ENCODE results near the gene POLR2B.
"Not testable (repeated sequence)": the region's sequence is repeated elsewhere in the genome, so short reads cannot be mapped to it uniquely, and the experiment has no call there.

POLR2B gene

DNA sequence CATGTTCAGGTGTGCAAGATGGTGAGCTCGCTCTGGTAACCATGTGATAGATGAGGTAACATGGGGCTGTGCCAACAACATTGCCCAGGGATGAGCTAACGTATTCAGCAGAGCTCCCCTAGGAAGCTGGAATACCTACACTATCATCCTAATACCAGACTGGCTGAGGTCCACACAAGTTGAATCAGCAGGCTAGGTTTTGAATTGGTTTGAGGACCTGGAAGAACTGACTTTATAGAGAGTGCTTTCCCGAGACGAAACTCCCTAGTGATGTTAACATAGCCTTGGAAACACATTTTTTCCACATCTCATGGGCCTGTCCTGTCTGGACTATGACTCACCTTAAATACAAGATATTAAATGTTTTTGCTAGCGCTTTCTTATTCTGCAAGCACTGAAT lies 74.8 kb downstream of the POLR2B start:
- DNase-seq (ENCODE audit: low read depth), result no peak

DNA sequence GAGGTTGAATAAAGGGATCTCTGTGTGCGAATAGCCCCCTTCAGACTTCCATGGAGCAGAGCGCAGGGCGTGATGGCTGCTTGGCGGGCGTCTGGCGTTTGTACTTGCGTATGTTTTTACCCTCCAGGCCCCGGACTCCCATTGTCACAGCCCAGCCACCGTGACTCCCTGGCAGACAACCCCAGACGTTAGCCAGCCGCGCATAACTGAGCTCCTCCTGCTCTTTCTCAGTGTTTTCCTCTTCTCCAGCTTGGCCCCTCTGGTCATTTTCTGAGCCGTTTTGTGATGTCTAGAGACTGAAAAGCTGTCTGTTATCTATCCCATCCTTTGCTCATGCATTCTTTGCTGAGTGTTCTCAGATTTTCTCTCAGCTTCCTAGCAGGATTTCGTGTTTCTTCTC lies 77.2 kb downstream of the POLR2B start:
- no peak for DNase-seq (ENCODE audit: low read depth)

GRCh38 chr4:57059890-57060716 lies 81.4 kb downstream of the POLR2B start:
- no peak for DNase-seq (ENCODE audit: low read depth)

- DNase-seq (ENCODE audit: low read depth), result not testable (repeated sequence)
Measured at GRCh38 chr4:57060717-57061067, 82.0 kb downstream of the POLR2B start.

DNA sequence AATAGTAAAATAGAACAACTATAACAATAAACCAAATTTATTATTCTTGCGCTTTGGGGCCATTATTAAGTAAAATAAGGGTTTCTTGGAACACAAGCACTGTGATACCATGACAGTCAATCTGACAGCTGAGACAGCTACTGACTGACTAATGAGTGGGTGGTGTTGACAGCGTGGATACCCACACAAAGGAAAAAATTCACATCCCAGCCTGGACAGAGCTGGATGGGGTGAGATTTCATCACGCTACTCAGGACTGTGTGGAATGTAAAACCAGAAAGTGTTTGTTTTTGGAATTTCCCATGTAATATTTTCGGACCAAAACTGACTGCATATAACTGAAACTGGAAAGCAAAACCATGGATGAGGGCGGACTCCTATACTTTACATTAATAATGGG lies 82.7 kb downstream of the POLR2B start:
- DNase-seq (ENCODE audit: low read depth), result no peak

DNA sequence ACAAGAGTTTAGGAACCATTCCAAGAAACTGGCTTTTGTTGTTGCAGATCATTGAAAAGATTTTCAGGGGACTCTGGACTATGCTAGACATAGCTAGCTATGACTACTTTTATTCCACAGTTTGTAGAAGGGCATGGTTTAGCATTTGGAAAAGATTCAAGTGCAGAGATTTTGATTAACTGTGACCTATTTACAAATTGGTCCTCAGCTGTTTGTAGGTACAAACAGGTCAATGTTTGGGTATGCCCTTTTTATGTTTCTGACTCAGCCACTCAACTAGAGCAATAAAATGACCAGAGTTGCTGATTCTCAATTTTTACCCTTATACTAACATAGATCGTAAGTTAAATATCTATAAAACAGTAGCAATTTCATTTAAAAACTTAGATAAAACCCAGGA lies 84.8 kb downstream of the POLR2B start:
- no peak for DNase-seq (ENCODE audit: low read depth)

GRCh38 chr4:57064120-57064519 lies 85.4 kb downstream of the POLR2B start:
- DNase-seq (ENCODE audit: low read depth), result no peak

DNA sequence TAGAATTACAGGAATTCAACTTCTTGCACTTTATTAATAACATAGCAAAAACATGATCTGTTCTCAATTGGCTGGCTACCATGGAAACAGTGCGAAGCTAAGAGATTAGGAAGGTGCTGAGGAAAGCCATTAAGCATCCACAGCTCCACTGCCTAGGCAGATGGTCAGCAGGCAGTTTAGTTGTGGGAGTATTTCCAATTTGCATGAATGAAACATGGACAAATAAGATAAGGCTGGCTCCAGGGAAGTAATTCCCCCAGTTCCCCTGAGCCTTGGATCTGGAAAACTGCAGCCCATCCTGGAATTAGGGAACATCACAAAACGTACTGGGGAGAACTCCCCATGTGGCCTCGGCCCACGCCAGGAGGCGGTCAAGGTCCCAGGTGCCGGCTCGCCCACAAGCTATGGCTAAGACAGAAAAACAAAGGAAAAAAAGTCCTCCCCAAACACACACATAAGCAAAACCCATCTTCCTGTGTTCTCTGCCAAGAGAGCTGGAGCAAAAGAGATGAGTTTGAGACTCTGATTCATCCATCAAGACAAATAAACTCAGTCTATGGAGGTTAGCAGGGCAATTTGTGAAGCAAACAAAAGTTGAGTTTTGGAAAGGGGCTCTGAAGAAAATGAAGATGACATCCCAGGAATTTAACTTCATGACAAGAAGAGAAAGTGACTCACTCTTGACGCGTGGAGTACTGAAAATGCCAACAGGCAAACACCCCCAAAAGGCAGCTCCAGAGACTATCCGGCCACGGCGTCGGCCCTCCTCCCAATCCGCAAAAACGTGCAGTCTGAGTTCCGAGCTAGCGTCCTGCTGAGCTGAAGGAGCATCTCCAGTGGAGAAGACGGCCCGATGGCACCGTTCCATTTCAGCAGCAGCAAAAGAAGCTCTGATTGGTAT lies 86.4 kb downstream of the POLR2B start:
- DNase-seq (ENCODE audit: low read depth), result no peak

DNA sequence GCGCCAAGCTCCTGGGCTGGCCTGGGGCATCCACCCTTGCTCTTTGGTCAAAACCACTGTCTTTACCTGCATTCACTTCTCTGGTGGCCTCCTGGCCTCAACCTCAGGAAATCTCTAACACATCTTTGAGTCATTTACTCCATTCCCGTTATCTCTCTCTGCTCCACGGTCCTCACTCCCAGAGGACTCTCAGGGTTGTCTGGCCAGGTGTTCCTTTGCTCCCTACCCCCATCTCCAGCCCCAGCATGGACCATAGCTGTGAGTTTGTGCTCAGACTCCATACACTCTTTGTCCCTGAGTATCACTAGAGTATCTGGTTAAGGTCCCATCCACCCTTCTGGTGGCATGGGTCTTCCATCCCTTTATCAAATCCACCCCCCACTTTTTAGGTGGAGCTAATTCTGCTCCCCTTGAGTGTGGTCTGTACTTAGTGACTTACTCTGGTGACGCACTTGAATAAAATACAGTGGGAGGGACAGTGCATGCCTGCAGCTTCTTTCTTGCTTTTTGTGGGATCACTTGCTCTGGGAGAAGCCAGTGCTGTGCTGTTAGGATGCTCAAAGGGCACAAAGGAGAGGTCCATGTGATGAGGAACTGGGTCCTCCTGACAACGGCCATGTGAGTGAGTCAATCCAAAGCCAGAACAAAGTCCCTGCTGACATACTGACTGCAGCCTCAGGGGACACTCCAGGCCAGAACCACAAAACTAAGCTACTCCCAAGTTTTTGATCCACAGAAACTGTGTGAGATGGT lies 87.2 kb downstream of the POLR2B start:
- DNase-seq (ENCODE audit: low read depth), result no peak

- DNase-seq (ENCODE audit: low read depth), result no peak
Measured at GRCh38 chr4:57068237-57068981, 89.7 kb downstream of the POLR2B start.

DNA sequence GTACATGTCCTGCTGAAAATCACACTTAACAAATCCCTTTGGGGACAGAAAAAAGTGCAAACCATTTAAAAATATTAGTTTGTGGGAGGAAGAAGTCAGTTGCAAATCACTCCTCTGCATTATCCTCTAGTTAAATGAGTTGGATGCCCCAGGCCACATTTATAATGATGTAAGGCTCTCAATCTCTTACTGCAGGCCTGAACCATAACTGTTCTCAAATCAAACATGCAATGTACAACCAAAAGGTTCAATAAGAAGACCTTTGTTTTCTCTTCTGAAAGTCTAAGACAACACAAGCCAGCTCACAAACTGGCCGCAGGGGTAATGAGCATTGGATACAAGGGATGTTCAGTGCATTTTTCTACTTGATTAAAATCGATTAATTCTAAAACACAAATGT lies 91.8 kb downstream of the POLR2B start:
- DNase-seq (ENCODE audit: low read depth), result no peak

GRCh38 chr4:57071326-57071725 lies 92.6 kb downstream of the POLR2B start:
- DNase-seq (ENCODE audit: low read depth), result no peak

DNA sequence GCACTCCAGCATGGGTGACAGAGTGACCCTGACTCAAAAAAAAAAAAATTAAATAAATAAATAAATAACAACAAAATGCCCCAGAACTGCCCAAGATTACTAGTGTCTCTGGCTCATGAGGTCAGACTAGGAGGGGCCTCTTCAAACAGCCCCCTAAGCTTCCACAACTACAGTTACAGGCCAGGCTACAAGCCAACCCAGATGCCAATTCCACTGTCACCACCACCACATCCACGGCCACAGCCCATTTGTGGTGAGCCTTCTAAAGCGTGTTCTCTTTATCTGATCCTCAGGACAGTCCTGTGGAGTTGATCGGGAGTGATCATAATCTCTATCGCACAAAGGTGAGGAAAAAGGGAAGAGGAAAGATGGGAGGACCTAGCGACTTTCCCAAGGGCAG lies 94.9 kb downstream of the POLR2B start:
- no peak for DNase-seq (ENCODE audit: low read depth)

- DNase-seq (ENCODE audit: low read depth), result no peak
Measured at GRCh38 chr4:57074744-57075143, 96.0 kb downstream of the POLR2B start.

GRCh38 chr4:57075367-57075766 lies 96.7 kb downstream of the POLR2B start:
- DNase-seq (ENCODE audit: low read depth), result no peak

DNA sequence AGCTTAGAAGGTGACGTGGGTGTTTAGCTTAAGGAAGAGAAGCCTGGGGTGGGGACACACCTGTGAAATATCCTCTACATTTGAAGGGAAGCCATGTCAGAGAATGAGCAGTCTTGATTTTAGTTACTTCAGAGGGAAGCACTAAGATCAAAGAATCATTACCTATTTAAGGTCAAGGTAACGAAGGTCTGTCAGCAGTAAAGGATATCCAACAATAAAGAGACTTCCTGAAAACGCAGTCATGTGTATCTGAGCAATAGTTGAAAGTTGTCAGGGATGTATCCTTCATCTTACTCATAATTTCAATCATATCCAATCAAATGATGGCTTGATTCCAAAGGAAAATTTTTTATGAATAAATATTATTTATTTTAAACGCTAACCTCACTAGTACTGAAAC lies 98.0 kb downstream of the POLR2B start:
- no peak for DNase-seq (ENCODE audit: low read depth)

GRCh38 chr4:57077550-57078343 lies 99.1 kb downstream of the POLR2B start:
- no peak for DNase-seq (ENCODE audit: low read depth)

DNA sequence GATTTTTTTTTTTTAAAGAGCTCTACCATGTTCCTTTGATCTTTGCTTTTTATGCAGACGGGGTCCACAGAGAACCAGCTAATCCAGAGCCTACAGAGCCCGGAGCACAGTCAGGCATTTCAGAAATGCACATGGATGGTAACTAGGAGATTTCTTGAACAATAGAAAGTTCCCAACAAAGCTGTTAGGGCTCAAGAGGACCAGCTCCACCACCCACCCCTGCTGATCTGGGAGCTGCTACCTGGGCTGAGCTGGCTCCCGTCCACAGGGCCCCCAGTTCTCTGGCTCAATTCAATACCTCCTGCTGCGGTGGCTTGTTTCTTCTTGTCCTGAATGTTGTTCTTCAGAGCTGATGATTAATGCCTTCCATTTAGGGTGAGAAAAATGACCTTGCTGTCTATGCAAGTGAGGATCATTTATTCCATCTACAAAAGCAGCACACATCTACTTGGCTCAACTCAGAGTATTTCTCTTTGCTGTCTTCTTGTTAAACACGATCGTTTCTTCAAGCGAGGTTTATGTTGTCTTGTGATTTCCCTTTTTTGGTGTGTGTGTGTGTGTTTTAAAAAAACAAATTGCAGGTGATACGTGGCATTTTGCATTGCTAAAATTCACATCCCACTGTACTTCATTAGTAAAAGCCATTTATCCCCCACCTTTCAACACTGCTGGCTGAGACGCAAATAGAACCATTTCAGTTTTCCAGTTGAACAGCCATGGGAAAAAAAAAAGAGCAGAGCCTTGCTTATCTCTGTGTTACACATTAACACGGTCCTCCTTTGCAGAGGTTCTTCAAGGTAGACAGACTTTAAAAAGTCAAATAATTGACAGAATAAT lies 100.2 kb downstream of the POLR2B start:
- no peak for DNase-seq (ENCODE audit: low read depth)
